Activated CD4-positive, alpha-beta T cell treated with anti-CD3 and anti-CD28 coated beads for 24 hours (primary cell): Measurements from ENCODE around the gene PTRH1.

Experiments used
- DNase-seq, 2 donors: peaks; one replicate each; pipeline ENCODE4 v3.0.0-alpha.2; 2020; ENCODE audit warnings: low read depth in 2 of 2

Gene PTRH1

DNA sequence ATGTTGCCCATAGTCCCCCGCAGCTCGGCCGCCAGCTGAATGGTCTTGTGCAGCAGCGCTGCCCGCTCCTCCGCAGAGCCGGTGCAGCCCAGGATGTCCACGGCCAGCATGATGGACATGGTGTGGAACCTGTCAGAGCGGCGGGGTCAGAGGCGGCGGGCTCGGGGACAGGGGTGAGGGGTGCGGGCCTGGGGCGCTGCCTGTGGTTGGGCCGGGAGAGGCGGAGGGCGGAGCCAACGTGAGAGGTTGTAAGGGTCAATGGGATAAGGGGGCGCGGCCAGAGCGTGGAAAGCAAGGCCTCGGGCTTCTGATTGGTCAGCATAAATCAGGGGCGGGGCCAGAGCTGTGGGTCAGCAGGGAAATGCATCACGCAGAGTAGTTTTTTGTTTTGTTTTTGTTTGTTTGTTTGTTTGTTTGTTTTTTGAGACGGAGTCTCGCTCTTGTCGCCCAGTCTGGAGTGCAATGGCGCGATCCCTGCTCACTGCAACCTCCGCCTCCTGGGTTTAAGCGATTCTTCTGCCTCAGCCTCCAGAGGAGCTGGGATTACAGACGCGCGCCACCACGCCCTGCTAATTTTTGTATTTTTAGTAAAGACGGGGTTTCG lies 26.5 kb upstream of the PTRH1 start:
- DNase-seq = no peak

- no peak for DNase-seq
Observed at GRCh38 chr9:127739614-127740330, 24.3 kb upstream of the PTRH1 start.

- no peak for DNase-seq
Observed at GRCh38 chr9:127738666-127739065, 23.2 kb upstream of the PTRH1 start.

DNA sequence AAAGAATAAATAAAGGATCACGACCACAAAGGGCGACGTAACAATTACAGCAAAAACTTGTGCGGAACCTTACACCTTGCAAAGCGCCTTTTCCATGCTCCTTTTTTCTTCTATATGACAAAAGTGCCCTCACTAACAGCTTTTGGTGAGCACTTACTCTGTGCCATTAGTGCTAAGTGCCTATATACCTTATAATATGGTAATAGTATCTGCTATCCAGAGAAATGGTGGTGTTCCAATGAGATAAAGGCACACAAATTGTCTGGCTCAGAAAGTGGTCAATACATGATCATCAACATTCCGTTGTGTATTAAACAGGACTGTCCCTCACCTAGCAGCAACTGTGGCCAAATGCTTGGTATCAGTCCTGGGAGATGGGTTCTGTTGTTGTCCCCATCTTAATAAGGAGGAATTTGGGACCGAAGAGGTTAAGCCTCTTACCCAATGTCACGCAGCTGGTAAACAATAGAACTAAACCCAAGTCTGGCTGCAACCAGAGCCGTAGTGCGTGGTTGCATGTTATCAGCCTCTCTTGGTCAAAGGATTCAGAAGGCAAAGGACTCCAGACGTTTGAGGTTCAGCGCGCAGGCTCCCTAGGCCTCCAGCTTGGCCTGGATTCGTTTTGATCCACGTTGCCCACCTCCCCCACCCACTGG lies 20.2 kb upstream of the PTRH1 start:
- DNase-seq = no peak

DNA sequence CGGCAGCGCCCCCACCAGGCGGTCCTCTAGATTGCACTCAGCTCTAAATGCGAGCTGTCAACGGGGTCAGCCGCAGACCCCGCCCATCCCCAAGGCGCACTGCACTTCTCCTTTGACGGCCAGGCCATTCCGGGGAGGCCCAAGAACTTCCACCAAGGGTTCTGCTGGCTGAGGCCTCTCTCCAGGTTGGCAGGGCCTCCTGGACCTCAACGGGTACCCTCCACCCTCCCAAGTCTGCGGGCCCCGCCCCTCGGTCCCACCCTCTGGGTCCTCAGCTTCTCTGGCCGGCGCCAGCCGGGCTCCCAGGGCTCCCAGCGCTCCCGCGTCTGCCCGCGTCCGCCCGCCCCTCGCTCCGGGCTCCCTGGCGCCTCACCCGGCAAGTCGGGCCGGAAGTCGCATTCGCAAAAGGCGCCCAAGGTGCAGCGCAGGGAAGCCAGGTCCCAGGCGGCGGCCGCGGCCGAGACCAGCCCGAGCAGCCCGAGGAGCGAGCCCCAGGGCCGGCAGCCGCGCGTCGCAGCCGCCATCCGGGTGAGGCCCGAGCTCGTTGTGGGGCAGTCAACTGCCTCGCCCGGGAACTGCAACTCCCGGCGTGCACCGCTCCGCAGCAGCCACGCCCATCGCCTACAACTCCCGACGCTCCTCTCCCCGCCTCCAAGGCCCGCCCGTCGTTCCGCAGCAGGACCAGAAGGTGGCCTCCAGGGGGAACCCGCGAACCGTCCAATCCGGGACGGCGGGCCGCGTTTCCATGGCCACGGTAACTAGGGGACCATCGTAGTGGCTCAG lies 19.5 kb upstream of the PTRH1 start, which contains the start of gene TOR2A:
Gene TOR2A (minus strand): TSS at position 548 of the 783 bp plus-strand sequence. CDS start 24 bp downstream, at position 524.
- peak; percentile 97 for DNase-seq

DNA sequence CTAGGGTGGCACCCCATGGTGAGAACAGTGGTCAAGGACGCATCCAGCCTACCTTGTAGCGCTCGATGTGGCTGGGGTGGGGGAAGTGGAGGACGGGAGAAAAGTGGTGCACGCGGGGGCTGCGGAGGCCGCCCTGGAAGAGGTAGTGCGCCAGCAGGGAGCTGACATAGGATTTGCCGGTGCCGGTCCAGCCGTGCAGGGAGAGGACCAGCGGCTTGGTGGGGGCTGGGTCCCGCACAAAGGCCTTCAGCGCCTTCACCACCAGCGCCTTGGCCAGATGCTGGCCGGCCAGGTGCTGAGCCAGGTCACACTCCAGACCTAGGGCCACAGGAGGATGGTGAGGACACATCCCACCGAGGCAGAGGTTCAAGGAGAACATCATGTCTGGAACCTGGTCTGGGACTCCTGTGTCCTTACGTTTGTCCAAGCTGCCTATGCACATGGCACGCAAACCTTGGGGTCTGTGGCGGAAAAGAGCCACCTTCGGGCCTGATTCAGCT lies 18.8 kb upstream of the PTRH1 start:
- DNase-seq = no peak

DNA sequence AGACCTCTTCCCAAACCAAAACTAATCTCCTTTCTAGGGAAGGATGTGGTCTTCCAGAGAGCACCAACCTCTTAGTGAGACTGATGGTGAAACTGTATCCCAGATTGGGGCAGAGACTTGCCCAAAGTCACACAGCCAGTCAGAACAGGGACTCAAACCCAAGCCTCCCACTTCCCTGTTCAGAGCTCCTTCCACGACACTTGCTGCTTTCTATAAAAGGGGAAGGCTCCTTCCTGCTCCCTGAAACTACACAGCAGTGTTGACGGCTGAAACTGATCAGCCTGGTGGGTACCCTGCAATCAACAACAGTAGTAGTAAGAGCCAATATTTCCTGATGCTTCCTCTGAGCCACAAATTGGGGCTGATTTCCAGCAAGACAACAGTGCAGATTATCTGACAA lies 18.2 kb upstream of the PTRH1 start:
- DNase-seq = no peak

- no peak for DNase-seq
Observed at GRCh38 chr9:127732444-127732843, 17.0 kb upstream of the PTRH1 start.

DNA sequence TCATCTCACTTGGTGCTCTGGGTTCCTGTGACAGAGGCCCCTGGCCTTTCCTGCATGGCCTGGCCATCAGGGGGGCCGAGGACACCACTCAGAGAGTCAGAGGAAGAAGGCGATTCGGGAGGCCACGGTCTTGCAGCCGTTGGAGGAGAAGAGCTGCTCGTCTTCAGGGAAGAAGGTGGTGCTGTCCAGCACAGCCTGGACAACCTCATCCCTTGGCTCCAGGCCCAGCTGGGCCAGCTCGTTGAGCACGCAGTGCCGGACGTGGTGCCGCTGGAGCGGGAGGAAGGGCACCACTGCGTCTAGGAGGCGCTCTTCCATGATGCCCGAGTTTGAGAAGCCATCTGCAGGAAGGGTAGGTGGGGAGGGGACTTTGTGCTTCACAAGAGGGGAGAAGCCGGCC lies 16.5 kb upstream of the PTRH1 start:
- no peak for DNase-seq

DNA sequence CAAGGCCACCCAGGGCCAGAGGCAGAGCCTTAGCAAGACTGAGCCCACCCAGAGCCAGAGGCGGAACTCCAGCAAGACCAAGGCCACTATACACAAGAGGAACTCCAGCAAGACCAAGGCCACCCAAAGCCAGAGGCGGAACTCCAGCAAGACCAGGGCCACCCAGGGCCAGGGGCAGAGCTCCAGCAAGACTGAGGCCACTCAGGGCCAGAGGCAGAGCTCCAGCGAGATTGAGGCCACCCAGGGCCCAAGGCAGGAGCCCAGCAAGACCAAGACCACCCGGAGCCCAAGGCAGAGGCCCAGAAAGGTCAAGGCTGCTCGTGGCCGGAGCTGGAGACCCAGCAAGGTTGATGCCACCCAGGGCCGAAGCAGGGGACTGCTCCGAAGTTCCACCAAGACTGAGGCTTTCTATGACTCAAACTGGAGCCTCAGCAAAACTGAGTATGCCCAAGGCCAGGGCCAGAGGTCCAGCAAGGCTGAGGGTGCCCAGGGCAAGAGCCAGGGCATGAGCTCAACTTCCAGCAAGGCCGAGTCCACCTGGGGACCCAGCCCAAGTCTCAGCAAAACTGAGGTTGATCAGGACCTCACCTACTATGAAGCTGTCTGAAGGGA lies 15.4 kb upstream of the PTRH1 start:
- DNase-seq = no peak

- DNase-seq = no peak
Observed at GRCh38 chr9:127730262-127730661, 14.8 kb upstream of the PTRH1 start.

DNA sequence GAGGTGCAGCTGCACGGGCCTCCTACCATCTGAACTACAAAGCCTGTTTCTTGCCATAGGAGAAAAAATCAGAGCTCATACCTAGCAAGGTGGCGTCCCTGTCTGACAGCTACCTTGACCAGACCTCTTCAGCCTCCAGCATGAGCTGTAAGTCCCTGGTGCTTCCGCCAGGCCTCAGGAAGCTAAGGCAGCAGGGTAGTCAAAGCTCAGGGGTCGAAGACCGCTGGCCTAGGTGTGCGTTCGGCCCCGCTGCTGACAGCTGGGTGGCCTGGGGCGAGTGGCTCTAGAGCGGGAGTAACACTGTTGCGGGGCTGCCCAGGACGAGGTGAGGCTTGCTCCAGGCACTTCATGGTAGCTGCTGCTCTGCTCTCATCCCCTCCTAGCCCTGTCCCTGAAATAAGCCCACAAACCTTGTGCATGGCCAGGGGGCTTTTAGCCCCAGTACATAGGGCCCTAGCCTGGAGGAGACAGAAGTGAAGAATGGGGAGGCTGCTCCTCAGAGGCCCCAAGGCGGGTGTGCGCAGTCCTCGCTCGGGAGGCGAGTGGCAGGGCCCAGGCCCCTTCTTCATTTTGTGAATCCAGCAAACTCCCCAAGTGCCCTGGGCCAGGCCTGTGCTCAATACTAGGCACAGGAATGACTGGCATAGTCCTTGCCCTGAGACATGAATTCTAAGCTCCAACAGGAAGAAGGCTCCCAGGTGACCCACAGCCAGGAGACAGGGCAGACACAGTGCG lies 14.2 kb upstream of the PTRH1 start:
- DNase-seq = no peak

DNA sequence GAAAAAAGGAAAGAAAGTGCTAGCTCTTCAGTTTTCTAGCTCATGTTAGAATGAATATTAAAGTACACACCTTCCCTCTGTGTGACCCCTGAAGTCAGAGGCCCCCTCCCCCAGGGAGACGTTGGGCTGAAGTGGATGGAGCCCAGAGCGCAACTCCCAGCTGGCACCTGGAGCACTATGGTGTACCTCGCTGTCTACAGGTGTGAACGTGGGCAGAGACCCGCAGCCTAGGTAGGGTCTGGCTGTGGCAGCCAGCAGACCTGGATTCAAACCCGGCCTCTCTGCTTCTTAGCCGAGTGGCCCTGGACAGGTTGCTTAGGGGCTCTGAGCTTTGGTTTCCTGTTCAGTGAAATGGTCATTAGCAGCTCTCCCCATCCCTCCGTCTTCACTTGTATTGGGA lies 13.3 kb upstream of the PTRH1 start:
- DNase-seq = no peak

- DNase-seq = no peak
Observed at GRCh38 chr9:127726871-127727270, 11.4 kb upstream of the PTRH1 start.

DNA sequence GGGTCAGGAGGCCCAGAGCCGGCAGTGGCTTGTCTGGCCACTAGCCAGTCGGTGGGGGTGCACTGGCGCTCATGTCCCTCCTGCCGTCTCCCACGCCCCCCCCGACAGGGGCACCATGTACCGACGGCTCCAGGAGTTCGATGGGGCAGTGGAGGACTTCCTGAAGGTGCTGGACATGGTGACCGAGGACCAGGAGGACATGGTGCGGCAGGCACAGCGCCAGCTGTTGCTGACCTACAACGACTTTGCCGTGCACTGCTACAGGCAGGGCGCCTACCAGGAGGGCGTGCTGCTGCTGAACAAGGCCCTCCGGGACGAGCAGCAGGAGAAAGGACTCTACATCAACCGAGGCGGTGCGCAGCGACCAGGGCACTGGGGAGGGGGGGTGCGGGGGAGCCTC lies 8.5 kb upstream of the PTRH1 start:
- DNase-seq = no peak

DNA sequence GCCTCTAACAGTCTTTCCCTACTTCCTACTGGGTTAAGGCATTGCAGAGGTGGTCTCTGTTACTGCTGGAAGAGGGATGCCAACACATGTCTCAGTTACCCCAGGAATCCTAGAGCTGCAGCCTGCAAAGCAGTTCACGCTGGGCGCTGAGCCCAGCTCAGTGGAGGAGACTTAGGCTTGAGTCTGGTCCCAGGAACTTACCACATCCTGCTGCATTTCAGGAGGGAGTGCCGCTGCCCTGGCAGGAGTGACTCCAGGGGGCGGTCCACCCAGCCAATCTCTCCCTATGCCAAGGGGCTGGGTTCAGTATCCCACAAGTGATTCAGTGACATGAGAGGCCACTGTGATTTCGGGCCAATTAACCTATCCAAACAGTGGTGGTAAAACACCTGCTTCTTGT lies 8.0 kb upstream of the PTRH1 start:
- no peak for DNase-seq

DNA sequence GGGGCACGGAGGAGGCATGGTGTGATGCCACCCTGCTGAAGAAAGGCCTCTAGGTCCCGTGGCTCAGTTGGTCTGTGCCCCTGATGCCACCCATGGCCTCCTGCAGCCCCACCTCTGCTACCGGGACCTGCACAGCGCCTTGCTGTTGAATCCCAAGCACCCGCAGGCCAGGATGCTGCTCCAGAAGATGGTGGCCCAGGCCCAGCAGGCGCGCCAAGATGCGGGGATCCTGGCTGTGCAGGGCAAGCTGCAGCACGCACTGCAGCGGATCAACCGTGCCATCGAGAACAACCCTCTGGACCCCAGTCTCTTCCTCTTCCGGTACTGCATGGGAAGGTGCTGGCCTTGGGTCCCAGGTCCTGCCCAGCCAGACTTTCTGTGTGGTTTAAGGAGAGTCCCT lies 7.5 kb upstream of the PTRH1 start:
- no peak for DNase-seq

DNA sequence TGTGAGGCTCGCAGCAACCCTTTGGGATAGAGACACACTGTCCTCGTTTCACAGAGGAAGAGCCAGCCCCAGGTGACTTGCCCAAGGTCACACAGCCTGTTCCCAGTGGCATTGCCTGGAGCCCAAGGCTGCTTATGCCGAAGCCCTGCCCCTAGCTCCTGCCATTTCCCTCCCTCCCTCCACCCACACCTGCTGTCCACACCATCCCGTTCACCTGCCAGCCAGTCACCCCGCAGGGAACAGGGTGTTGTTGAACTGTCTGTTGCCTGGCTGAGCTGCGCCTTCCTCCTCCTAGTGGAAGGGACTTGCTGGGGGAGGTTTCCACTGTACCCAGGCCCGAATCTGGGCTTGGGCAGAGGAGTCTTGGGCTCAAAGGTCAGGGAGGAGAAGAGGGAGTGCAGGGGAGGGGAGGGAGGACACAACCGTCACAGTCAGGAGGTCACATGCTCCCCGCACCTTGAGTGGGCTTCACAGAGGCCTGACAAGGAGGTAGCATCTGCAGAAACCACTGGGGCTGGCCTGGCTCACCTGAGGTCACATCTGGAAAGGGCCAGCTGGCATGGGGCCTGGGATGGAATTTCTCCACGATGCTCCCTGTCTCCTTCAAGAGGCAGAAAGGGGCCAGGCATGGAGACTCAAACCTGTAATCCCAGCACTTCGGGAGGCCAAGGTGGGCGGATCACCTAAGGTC lies 6.7 kb upstream of the PTRH1 start:
- DNase-seq = no peak

DNA sequence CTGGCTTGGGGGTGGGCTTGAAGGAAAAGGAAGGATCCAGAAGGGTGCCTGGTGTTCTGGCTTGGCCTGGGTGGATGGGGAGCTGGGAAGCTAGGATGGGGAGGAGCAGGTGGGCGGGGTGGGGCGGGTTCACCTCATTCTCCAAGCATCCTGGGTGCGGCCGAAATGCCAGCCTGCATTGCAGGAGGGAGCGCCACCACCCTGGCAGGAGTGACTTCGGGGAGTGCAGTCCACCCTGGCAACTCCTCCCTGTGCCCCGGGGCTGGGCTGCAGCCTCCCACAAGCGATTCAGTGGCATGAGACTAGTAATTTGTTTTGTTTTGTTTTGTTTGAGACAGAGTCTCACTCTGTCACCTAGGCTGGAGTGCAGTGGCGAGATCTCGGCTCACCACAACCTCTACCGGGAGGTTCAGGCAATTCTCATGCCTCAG lies 5.9 kb upstream of the PTRH1 start:
- DNase-seq = no peak

DNA sequence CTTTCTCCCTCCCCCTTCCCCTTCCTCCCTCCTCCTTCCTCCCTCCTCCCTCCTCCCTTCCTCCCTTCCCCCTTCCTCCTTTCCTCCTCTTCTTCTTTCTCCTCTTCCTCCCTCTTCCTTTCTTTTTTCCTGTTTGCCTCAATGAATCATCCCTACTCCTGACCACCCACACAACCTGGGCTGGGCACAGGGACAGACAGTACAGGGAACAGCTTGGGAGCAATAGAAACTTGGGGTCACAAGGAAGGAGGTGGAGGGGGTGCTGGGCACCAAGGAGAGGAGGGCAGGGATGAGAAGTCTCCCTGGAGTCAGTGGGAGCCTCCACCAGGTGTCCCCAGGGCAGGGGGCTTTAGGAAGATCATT lies 5.4 kb upstream of the PTRH1 start:
- DNase-seq = no peak
